Umbilical cord (tissue), 2 donors: ENCODE results near the gene CFTR. TPM values are rescaled to one million over a fixed set of nuclear protein-coding genes. Genes with fewer than 3 reads are reported as not detected.
A peak's percentile ranks its signal among the peaks of the same experiment; 100 is the strongest.
"Not testable (repeated sequence)": the region's sequence is repeated elsewhere in the genome, so short reads cannot be mapped to it uniquely, and the experiment has no call there.

ENCODE experiments used
- DNase-seq: peaks from one replicate; pipeline ENCODE4 v3.0.0-alpha.2; 2015; ENCODE audit warnings: low spot score
- total RNA-seq: library from RNA; depleted of rRNA; stranded (reverse); fragments of >200 nt; gene quantifications from one replicate; pipeline ENCODE4 v1.2.3, GENCODE V29; 2014; ENCODE audit warnings: low replicate concordance; ENCODE audit not compliant: insufficient read depth

The CFTR gene
- total RNA-seq, 1 donor from 2014 or later: 6.3 TPM

DNA sequence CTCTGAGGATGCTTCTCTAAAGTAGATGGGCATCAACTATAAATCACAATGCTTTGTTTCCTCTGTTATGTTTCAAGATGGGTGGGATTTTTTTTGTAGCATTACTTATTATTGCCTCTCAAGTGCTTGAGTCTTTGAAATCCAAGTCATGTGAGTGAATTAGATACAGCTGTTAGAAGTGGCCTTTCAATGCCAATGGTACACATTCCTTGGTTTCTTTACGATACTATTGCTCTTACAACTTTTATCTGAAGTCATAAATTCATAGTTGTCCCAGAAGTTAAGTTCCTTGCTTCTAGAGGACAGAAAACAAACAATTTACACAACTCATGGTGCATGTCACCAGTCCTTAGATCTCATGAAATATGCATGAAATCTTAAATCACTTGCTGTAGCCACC, 15.5 kb downstream of the CFTR start:
- no peak for DNase-seq

GRCh38 chr7:117502331-117502730, 22.5 kb downstream of the CFTR start:
- no peak for DNase-seq

DNA sequence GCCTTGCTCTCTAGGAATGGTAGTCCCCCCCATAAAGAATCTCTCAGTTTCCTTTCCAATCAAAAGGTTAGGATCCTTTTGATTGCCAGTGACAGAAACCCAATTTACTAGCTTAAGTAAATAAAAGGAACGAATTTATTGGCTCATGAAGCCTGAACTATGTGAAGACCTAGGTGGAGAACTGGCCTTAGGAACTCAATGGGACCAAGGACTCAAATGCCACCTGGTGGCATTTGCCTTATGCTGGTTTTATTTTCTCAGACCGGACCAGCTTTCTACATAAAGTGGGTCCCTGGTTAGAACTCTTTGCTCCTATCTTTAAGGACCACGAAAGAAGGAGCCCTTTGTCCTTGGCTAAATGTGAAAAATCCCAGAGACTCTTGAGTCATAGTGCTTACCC, 25.4 kb downstream of the CFTR start:
- no peak for DNase-seq

DNA sequence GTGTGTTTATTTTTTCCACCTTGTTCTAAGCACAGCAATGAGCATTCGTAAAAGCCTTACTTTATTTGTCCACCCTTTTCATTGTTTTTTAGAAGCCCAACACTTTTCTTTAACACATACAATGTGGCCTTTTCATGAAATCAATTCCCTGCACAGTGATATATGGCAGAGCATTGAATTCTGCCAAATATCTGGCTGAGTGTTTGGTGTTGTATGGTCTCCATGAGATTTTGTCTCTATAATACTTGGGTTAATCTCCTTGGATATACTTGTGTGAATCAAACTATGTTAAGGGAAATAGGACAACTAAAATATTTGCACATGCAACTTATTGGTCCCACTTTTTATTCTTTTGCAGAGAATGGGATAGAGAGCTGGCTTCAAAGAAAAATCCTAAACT, 28.9 kb downstream of the CFTR start:
- DNase-seq: no peak

DNA sequence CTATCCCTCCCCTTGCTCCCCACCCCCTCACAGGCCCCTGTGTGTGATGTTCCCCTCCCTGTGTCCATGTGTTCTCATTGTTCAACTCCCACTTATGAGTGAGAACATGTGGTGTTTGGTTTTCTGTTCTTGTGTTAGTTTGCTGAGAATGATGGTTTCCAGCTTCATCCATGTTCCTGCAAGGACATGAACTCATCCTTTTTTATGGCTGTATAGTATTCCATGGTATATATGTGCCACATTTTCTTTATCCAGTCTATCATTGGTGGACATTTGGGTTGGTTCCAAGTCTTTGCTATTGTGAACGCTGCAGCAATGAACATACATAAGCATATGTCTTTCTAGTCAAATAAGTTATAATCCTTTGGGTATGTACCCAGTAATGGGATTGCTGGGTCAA, 37.4 kb downstream of the CFTR start:
- DNase-seq: not testable (repeated sequence)

- no peak for DNase-seq
Observed at GRCh38 chr7:117530390-117530789, 50.6 kb downstream of the CFTR start.

- DNase-seq: no peak
Observed at GRCh38 chr7:117531595-117532244, 51.9 kb downstream of the CFTR start.

DNA sequence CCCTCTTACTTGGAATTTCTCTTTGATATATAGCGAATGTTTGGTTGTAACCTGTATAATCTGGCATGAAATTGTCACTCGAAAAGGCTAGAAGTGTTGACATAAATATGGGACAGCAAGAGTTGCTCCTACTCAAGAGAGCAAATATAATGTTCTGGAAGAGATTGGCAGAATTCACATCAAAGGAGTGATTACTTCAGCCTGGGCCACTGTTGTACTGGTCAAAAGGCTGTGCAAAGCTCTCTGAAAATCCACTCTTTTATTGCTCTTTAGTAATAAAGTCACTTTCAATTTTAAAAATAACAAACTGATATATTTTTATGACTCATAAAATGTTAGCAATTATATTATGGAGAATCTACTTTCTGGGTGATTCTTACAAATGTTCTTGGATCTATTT, 58.2 kb downstream of the CFTR start:
- no peak for DNase-seq

DNA sequence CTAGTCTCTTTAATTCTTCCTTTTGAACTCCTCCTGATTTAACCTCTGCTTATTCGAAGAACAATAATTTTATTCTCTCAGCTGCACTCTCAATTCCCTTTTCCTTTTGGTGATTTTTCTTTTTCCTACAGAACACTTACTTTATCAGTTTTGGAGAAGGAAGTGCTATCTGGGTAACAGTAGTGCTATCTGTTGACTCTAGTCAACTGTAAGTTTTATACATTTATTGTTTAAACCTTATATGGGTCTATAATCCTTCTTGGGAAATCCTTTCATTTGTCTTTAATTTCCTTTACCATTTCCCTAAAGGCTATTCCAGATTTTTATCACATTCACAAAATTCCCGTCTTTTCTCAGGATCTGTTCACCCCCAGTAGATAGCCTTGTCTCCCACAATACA, 64.2 kb downstream of the CFTR start:
- no peak for DNase-seq

DNA sequence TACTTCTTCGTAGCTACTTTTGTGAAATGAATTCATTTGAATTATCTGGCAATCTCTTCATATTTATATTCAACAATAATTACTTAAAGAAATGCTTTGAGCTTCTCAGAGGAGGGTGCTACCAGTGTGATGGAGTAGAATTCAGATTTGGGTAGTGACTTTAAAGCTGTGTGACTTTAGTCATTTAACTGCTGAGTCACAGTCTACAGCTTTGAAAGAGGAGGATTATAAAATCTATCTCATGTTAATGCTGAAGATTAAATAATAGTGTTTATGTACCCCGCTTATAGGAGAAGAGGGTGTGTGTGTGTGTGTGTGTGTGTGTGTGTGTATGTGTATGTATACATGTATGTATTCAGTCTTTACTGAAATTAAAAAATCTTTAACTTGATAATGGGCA, 68.2 kb downstream of the CFTR start:
- DNase-seq: no peak

GRCh38 chr7:117550625-117551024, 70.8 kb downstream of the CFTR start:
- DNase-seq: no peak

GRCh38 chr7:117552660-117553059, 72.8 kb downstream of the CFTR start:
- DNase-seq: no peak

DNA sequence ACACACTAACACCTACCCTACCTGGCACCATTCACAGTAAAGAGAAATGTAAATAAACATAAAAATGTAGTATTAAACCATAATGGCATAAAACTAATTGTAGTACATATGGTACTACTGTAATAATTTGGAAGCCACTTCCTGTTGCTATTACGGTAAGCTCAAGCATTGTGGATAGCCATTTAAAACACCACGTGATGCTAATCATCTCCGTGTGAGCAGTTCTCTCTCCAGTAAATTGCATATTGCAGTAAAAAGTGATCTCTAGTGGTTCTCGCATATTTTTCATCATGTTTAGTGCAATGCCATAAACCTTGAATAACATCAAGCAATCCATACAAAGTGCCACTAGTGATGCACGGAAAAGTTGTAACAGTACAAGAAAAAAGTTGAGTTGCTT, 75.4 kb downstream of the CFTR start:
- DNase-seq: no peak

DNA sequence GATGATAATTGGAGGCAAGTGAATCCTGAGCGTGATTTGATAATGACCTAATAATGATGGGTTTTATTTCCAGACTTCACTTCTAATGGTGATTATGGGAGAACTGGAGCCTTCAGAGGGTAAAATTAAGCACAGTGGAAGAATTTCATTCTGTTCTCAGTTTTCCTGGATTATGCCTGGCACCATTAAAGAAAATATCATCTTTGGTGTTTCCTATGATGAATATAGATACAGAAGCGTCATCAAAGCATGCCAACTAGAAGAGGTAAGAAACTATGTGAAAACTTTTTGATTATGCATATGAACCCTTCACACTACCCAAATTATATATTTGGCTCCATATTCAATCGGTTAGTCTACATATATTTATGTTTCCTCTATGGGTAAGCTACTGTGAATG, 79.6 kb downstream of the CFTR start:
- no peak for DNase-seq

DNA sequence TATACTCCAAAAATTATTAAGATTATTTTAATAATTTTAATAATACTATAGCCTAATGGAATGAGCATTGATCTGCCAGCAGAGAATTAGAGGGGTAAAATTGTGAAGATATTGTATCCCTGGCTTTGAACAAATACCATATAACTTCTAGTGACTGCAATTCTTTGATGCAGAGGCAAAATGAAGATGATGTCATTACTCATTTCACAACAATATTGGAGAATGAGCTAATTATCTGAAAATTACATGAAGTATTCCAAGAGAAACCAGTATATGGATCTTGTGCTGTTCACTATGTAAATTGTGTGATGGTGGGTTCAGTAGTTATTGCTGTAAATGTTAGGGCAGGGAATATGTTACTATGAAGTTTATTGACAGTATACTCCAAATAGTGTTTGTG, 80.2 kb downstream of the CFTR start:
- DNase-seq: no peak

GRCh38 chr7:117562759-117563158, 82.9 kb downstream of the CFTR start:
- DNase-seq: no peak

DNA sequence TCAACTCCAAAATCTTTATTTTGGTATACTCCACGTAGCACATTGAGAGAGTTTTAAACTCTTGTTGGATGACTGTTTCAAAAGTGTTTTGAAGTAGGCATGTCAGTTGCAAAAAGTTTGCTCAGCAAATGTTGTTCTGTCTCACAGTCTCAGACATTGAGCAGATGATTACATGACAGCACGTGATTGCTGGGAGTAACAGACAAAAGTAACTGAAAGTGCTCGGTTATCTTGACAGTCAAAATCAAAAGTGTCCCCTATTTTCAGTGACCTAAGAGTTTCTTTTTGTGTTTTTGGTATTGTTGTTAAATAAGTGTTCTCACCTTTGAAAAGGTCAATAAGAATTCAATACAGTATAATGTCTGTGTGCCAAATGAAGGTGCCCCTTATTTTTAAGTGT, 84.3 kb downstream of the CFTR start:
- no peak for DNase-seq

GRCh38 chr7:117564627-117565026, 84.8 kb downstream of the CFTR start:
- no peak for DNase-seq

- no peak for DNase-seq
Observed at GRCh38 chr7:117565226-117565625, 85.4 kb downstream of the CFTR start.

GRCh38 chr7:117567781-117568180, 88.0 kb downstream of the CFTR start:
- no peak for DNase-seq

DNA sequence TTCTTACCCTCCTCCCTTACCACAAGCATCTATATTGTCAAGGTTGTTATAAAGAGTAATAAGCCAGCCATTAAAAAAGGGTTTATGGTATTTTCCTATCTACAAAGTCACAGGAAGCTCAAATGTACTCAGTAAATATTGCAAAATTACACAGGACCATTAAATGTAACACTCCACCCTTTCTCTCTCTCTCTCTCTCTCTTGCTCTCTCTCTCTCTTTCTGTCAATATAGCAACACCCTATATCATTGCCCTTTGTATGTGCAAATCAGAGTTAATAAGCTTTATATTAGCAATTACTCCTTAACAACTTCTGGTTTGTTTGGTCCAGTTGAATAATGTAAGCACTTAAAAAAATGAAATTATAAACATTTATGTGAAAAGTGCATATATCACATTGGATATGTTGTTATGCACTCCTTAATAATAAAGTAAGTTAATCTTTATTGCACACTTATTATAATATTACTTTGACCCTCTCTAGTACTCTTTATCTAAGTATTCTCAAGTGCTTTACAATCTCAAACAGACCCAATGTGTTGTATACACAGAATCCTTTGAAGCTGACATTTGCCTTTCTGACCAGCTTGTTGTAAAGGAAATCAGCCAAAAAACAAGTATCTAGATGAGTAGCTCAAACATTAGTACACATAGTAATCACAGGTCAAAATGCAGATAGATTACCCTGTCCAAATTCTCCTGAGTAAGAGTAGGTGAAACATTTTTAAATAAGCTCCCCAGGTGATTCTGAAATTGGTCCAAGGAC, 93.2 kb downstream of the CFTR start:
- no peak for DNase-seq

DNA sequence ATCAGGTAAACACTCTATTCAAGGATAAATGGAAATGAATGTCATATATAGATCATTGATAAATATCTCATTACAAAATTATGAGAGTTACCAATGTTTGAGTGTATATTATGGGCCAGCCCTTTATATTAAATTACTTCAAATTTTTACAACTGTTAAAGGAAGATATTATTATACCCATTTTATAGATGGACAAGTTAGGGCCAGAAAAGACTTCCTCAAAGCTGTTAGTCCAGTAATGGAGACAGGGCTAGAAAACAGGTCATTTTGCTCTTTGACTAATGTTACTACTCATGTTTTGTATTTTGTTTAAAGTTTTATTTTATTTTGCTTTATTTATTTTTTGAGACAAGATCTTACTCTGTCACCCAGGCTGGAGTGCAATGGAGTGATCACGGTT, 101.6 kb downstream of the CFTR start:
- DNase-seq: no peak

DNA sequence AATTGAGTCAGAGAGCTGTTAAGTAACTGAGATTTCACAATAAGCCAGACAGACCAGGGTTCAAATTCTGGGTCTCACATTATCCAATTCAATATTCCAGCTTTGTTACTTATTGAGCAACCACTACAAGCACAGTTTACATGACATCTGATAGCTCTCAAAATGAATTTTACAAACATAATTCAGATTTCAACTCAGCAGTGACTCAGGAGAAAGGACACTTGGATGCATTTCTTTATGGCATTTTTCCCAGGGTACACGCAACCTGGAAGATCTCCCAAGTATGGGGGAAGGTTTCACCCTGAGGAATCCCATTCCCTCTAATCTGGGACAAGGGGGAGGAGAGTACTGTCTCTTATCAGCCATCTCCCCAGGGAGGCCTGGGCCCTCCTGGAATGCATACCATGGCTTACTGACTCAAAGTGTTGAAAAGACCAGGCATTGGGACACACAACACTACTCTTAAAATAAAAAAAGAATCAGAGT, 102.4 kb downstream of the CFTR start:
- DNase-seq: peak; percentile 92
